DMS53 treated with DMSO at 0.1 percent for 48 hours (cell line): ENCODE measurements around the gene SLC23A1.

Experiments
- DNase-seq: peaks from one replicate; lab custom pipeline; 2025; ENCODE audit not compliant: unreplicated experiment; lab: John Stamatoyannopoulos, UW

SLC23A1 gene

GRCh38 chr5:139407517-139407916 lies 24.4 kb upstream of the SLC23A1 start:
- DNase-seq = no peak

GRCh38 chr5:139406963-139407362 lies 23.9 kb upstream of the SLC23A1 start:
- DNase-seq = no peak

GRCh38 chr5:139404484-139404840 lies 21.4 kb upstream of the SLC23A1 start:
- DNase-seq = no peak

- peak; percentile 96 for DNase-seq
Measured at GRCh38 chr5:139403787-139404483, 20.8 kb upstream of the SLC23A1 start, which contains the start of gene SPATA24. TSS of gene SPATA24 (minus strand) at chr5:139404089. CDS start at chr5:139404060, 29 bp downstream.

- no peak for DNase-seq
Measured at GRCh38 chr5:139403418-139403786, 20.3 kb upstream of the SLC23A1 start.

- DNase-seq = peak; percentile 15
Measured at GRCh38 chr5:139402561-139403158, 19.6 kb upstream of the SLC23A1 start.

GRCh38 chr5:139401546-139401945 lies 18.4 kb upstream of the SLC23A1 start:
- DNase-seq = no peak

GRCh38 chr5:139399501-139400121 lies 16.5 kb upstream of the SLC23A1 start:
- DNase-seq = no peak

GRCh38 chr5:139397921-139398320 lies 14.8 kb upstream of the SLC23A1 start:
- DNase-seq = no peak

- DNase-seq = no peak
Measured at GRCh38 chr5:139396691-139397090, 13.6 kb upstream of the SLC23A1 start.

GRCh38 chr5:139395844-139396640 lies 12.9 kb upstream of the SLC23A1 start:
- DNase-seq = no peak

GRCh38 chr5:139394654-139395566 lies 11.8 kb upstream of the SLC23A1 start, which contains the start of gene PROB1:
TSS of gene PROB1 (minus strand) at chr5:139395104. CDS start at chr5:139395081, 23 bp downstream.
- no peak for DNase-seq

- no peak for DNase-seq
Measured at GRCh38 chr5:139394123-139394653, 11.1 kb upstream of the SLC23A1 start.

GRCh38 chr5:139393497-139394122 lies 10.5 kb upstream of the SLC23A1 start:
- DNase-seq = no peak

- DNase-seq = peak; percentile 62
Measured at GRCh38 chr5:139392678-139393496, 9.8 kb upstream of the SLC23A1 start.

GRCh38 chr5:139392324-139392677 lies 9.2 kb upstream of the SLC23A1 start:
- DNase-seq = no peak

GRCh38 chr5:139391570-139392323 lies 8.7 kb upstream of the SLC23A1 start:
- DNase-seq = no peak
